ENCODE measurements around the gene SLC9A3.

DNA sequence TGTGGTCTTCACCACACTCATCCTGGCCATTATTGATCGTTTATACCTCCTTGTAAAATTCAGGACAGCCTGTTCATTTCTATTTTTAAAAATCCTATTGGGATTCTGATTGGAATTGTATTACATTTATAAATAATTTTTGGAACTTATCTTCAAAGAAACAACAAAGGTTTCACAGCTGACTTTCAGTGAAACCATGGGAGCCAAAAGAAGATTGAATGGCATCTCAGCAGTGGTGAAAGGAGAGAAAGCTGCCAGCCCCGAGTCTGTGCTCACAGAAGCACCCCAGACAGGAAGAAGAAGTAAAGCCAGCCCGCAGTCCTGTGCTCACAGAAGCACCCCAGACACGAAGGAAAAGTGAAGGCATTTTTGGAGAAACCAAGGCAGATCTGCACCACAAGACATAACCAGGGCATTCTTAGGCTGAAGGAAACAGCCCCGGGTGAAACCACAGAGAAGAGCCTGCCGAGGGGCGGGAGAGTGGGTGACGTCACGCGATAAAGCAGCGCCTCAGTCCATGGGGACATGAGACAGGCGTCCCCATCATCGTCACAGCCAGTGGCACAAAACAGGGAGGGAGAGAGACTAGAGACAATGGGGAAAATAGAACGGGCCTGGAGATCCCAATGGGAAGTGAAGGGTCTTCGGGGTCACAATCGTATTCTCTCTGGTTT, 42.5 kb upstream of the SLC9A3 start:
- TF ChIP-seq, protein P1, sequence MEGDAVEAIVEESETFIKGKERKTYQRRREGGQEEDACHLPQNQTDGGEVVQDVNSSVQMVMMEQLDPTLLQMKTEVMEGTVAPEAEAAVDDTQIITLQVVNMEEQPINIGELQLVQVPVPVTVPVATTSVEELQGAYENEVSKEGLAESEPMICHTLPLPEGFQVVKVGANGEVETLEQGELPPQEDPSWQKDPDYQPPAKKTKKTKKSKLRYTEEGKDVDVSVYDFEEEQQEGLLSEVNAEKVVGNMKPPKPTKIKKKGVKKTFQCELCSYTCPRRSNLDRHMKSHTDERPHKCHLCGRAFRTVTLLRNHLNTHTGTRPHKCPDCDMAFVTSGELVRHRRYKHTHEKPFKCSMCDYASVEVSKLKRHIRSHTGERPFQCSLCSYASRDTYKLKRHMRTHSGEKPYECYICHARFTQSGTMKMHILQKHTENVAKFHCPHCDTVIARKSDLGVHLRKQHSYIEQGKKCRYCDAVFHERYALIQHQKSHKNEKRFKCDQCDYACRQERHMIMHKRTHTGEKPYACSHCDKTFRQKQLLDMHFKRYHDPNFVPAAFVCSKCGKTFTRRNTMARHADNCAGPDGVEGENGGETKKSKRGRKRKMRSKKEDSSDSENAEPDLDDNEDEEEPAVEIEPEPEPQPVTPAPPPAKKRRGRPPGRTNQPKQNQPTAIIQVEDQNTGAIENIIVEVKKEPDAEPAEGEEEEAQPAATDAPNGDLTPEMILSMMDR (conservative IDR thresholded peaks at IDR 0.05 in 1 of 2, IDR thresholded peaks at IDR 0.05 in 1 of 2; ENCODE audit: extremely low read depth in 1 of 2, insufficient read depth in 1 of 2, low read depth in 1 of 2, low read length in 2 of 2), result no peak
- TF ChIP-seq EZH2 (IDR thresholded peaks at IDR 0.05; ENCODE audit: borderline replicate concordance, low read length), result no peak

Data from mammary epithelial cell (primary cell).